B cell (primary cell): ENCODE measurements around the gene TTF2. TPM values are rescaled to one million over a fixed set of nuclear protein-coding genes. Genes with fewer than 3 reads are reported as not detected.

Source experiments
- ATAC-seq: fragments of 200-7000 bp; cut with Tn5 transposase; one replicate; pipeline ENCODE4 v1.10.0; 2021; ENCODE audit warnings: low read depth, mild to moderate bottlenecking, moderate number of reproducible peaks, moderate library complexity
- CTCF ChIA-PET: fragments of 350-600 bp; sonication (Branson Sonifier 250); formaldehyde crosslinking; loops from one replicate; lab custom pipeline; 2021; ENCODE audit warnings: antibody characterized with exemption, inconsistent platforms; lab: Charles Lee
- POLR2A ChIA-PET: fragments of 350-600 bp; sonication (Branson Sonifier 250); formaldehyde crosslinking; loops from one replicate; lab custom pipeline; 2021; ENCODE audit warnings: antibody characterized with exemption; lab: Charles Lee
- DNase-seq: peaks from one replicate; pipeline ENCODE4 v3.0.0; 2013
- H2AFZ ChIP-seq: 2 replicates; pipeline ENCODE4 v1.6.1; 2012; ENCODE audit warnings: mild to moderate bottlenecking, low read depth, low read length; ENCODE audit not compliant: insufficient read depth, poor library complexity, severe bottlenecking
- H3K27ac ChIP-seq, 2 donors: 1 replicate in 1 of 2; 2 replicates in 1 of 2; pipeline ENCODE4 v1.5.1; 2012 to 2013; ENCODE audit warnings: low read length in 2 of 2, mild to moderate bottlenecking in 2 of 2, moderate library complexity in 1 of 2
- H3K27me3 ChIP-seq, 4 experiments: fragments of 200-600 bp in 1 of 4; sonication (generic) in 1 of 4; replicated peaks in 1 of 4; 1 replicate in 2 of 4; 2 replicates in 2 of 4; pipeline versions ENCODE4 v1.6.1 to v1.7.0; 2013 to 2016; ENCODE audit warnings: low read length in 3 of 4, mild to moderate bottlenecking in 2 of 4, mixed read lengths in 1 of 4, moderate library complexity in 1 of 4; ENCODE audit not compliant: insufficient read depth in 4 of 4, control insufficient read depth in 3 of 4; ENCODE audit errors: control extremely low read depth in 1 of 4
- H3K36me3 ChIP-seq, 2 experiments: replicated peaks in 1 of 2; 1 replicate in 1 of 2; 2 replicates in 1 of 2; pipeline versions ENCODE4 v1.6.1 to v1.7.1; 2013; ENCODE audit warnings: low read length in 1 of 2; ENCODE audit not compliant: insufficient read depth in 2 of 2, control insufficient read depth in 1 of 2; ENCODE audit errors: control extremely low read depth in 1 of 2, extremely low read depth in 1 of 2
- H3K4me1 ChIP-seq, 2 donors: fragments of 200-600 bp in 1 of 2; sonication (generic) in 1 of 2; 1 replicate in 1 of 2; 2 replicates in 1 of 2; pipeline versions ENCODE4 v1.5.1 to v1.6.1; 2013 to 2017; ENCODE audit warnings: low read length in 2 of 2; ENCODE audit not compliant: control insufficient read depth in 2 of 2, insufficient read depth in 2 of 2
- H3K4me2 ChIP-seq: replicated peaks from 2 replicates; pipeline ENCODE3; 2012; ENCODE audit warnings: mild to moderate bottlenecking, low read depth, low read length; ENCODE audit not compliant: poor library complexity, severe bottlenecking
- H3K4me3 ChIP-seq, 5 experiments: fragments of 200-600 bp in 1 of 5; sonication (generic) in 1 of 5; 1 replicate in 3 of 5; 2 replicates in 2 of 5; pipeline versions ENCODE4 v1.5.1 to v1.7.0; 2011 to 2016; ENCODE audit warnings: low read length in 4 of 5, mild to moderate bottlenecking in 4 of 5, low read depth in 2 of 5, control low read depth in 1 of 5, moderate library complexity in 1 of 5; ENCODE audit not compliant: insufficient read depth in 1 of 5; ENCODE audit errors: control extremely low read depth in 1 of 5, extremely low read depth in 1 of 5
- H3K79me2 ChIP-seq: fragments of 200-600 bp; sonication (generic); one replicate; pipeline ENCODE4 v1.6.0; 2016; ENCODE audit warnings: low read length; ENCODE audit not compliant: control insufficient read depth, insufficient read depth
- H3K9ac ChIP-seq: fragments of 200-600 bp; sonication (generic); 2 replicates; pipeline ENCODE4 v1.6.1; 2017; ENCODE audit warnings: mild to moderate bottlenecking, low read length, moderate library complexity
- H3K9me3 ChIP-seq, 3 donors: one replicate each; pipeline versions ENCODE4 v1.6.1 to v1.7.1; 2013; ENCODE audit warnings: low read length in 2 of 3; ENCODE audit not compliant: control insufficient read depth in 2 of 3, insufficient read depth in 1 of 3; ENCODE audit errors: control extremely low read depth in 1 of 3
- H4K20me1 ChIP-seq: 2 replicates; pipeline ENCODE4 v1.6.0; 2012; ENCODE audit warnings: mild to moderate bottlenecking, low read length; ENCODE audit not compliant: insufficient read depth, control insufficient read depth, poor library complexity, severe bottlenecking
- H3K27ac Mint-ChIP-seq: one replicate; pipeline ENCODE4 v1.8.0; 2021; ENCODE audit warnings: mixed read lengths
- H3K27me3 Mint-ChIP-seq: one replicate; pipeline ENCODE4 v1.8.0; 2021; ENCODE audit warnings: mixed read lengths
- H3K4me1 Mint-ChIP-seq: one replicate; pipeline ENCODE4 v1.8.0; 2021; ENCODE audit warnings: mixed read lengths
- H3K4me3 Mint-ChIP-seq: one replicate; pipeline ENCODE4 v1.8.0; 2021; ENCODE audit warnings: mixed read lengths
- H3K9me3 Mint-ChIP-seq: one replicate; pipeline ENCODE4 v1.8.0; 2022; ENCODE audit warnings: mixed read lengths; ENCODE audit not compliant: insufficient read depth
- CTCF ChIP-seq: fragments of 200-600 bp; IDR thresholded peaks from one replicate; pipeline ENCODE4 v1.8.0; 2022; ENCODE audit warnings: antibody characterized with exemption, mild to moderate bottlenecking
- EZH2 ChIP-seq: IDR thresholded peaks from 2 replicates; pipeline ENCODE4 v1.6.1; 2012; ENCODE audit warnings: borderline replicate concordance, low read depth, mild to moderate bottlenecking, moderate library complexity, low read length; ENCODE audit not compliant: insufficient read depth, poor library complexity, severe bottlenecking
- WGBS: methylation state at CpG from one replicate; pipeline ENCODE4 v1.1.5; 2013; ENCODE audit warnings: missing lambda C conversion rate; ENCODE audit not compliant: insufficient coverage; 5-methylcytosine and 5-hydroxymethylcytosine counted together
- intact Hi-C: fragments of 100-400 bp; cut with micrococcal nuclease; formaldehyde crosslinking; loops from one replicate; pipeline ENCODE4 v1.10.0; 2022
- polyA plus RNA-seq: library from polyadenylated mRNA; depleted of rRNA; stranded (reverse); fragments of >200 nt; gene quantifications from 2 replicates; pipeline ENCODE4 v1.2.3, GENCODE V29; 2012
- total RNA-seq, 2 donors: library from RNA; stranded (reverse); fragments of 120-200 nt in 1 of 2; gene quantifications; 1 replicate in 1 of 2; 2 replicates in 1 of 2; pipeline versions ENCODE4 v1.2.3 to v1.2.4, GENCODE V29; 2013 to 2022

Gene TTF2
- total and polyA plus RNA-seq, 2 donors (not counting 1 experiment from before 2014, with no cell fraction given): 11.3 to 28.9 TPM

- TF ChIP-seq CTCF (no peak), EZH2 (no peak)
- Histone ChIP-seq H3K79me2 (no peaks in the 10 kb centered on the region), H3K4me3 (no peak overlapping the region), H3K27ac (peak overlapping the region; percentile 56 to 73), H4K20me1 (no peaks in the 10 kb centered on the region), H3K9me3 (no peaks in the 10 kb centered on the region), H3K27me3 (no peaks in the 10 kb centered on the region), H3K36me3 (no peaks in the 10 kb centered on the region), H3K4me2 (peak overlapping the region; percentile 36), H3K9ac (no peak overlapping the region), H3K4me1 (peaks cover 45 to 46% of the 10 kb centered on the region in 2 donors), H2AFZ (no peak overlapping the region)
- POLR2A ChIA-PET: no interaction called here
- DNase-seq: peak; percentile 72
- CTCF ChIA-PET: interaction anchor here (0.5 to 1.9 kb wide), 4 partner anchors 10 to 551 kb away, joined by 3 to 6 read pairs (median 4); partner anchors contain the start of gene TTF2
- Mint-ChIP-seq H3K4me3 (peak overlapping the region; percentile 30), H3K9me3 (no peaks in the 10 kb centered on the region), H3K27ac (peak overlapping the region; percentile 80), H3K27me3 (no peaks in the 10 kb centered on the region), H3K4me1 (peaks cover 43% of the 10 kb centered on the region)
- intact Hi-C loops: no loop called here
- WGBS: 15% methylated on average over 3 of the region's 5 CpGs
- ATAC-seq: peak; percentile 53
Observed at GRCh38 chr1:117049857-117050256, 10.3 kb upstream of the TTF2 start.

- peak overlapping the region; percentile 37 for H3K9ac ChIP-seq
- POLR2A ChIA-PET: interaction anchor here (1.7 kb wide), 1 partner anchor 9 kb away, joined by 7 read pairs; the partner anchor contains the start of gene TTF2
- TF ChIP-seq EZH2: no peak
- H3K27me3 ChIP-seq: no peaks in the 10 kb centered on the region
- no peaks in the 10 kb centered on the region for H4K20me1 ChIP-seq
- CTCF ChIA-PET: interaction anchor here (0.8 to 4.7 kb wide), 6 partner anchors 77 to 912 kb away, joined by 4 to 44 read pairs (median 5); no protein-coding TSS in a partner anchor
- no peaks in the 10 kb centered on the region for H3K36me3 ChIP-seq
- H3K9me3 ChIP-seq: no peaks in the 10 kb centered on the region
- H3K27me3 Mint-ChIP-seq: no peaks in the 10 kb centered on the region
- peak overlapping the region; percentile 88 for H3K27ac Mint-ChIP-seq
- peak; percentile 31 for ATAC-seq
- peak overlapping the region; percentile 68 for H3K4me2 ChIP-seq
- peak overlapping the region in 3 of 5 experiments; percentile 8 to 47 (median 28) for H3K4me3 ChIP-seq
- 35% methylated on average over 3 of the region's 8 CpGs for WGBS
- DNase-seq: peak; percentile 52
- H3K4me1 ChIP-seq: peaks cover 45 to 46% of the 10 kb centered on the region in 2 donors
- peak overlapping the region; percentile 37 to 64 for H3K27ac ChIP-seq
- no peaks in the 10 kb centered on the region for H3K9me3 Mint-ChIP-seq
- intact Hi-C loops: no loop called here
- H2AFZ ChIP-seq: peak overlapping the region; percentile 83
- H3K4me3 Mint-ChIP-seq: peak overlapping the region; percentile 79
- H3K4me1 Mint-ChIP-seq: peaks cover 43% of the 10 kb centered on the region
- no peaks in the 10 kb centered on the region for H3K79me2 ChIP-seq
Observed at GRCh38 chr1:117051224-117052064, 8.7 kb upstream of the TTF2 start.
